Measurements from ENCODE around the gene PGAM2. TPM values are rescaled to one million over a fixed set of nuclear protein-coding genes. Genes with fewer than 3 reads are reported as not detected.
A peak's percentile ranks its signal among the peaks of the same experiment; 100 is the strongest.

Gene PGAM2
- total RNA-seq, 4 donors from 2014 or later = 3.2 to 3.9 TPM; not detected in 2

GRCh38 chr7:44081266-44081748 is 15.9 kb upstream of the PGAM2 start:
- Histone ChIP-seq H3K36me3 (peaks cover 0 to 47% of the 10 kb centered on the region in 2 donors), H3K9me3 (no peaks in the 10 kb centered on the region), H3K27me3 (no peaks in the 10 kb centered on the region), H3K4me3 (peak overlapping the region; percentile 85 to 88), H3K4me1 (peaks cover 0 to 66% (median 17%) of the 10 kb centered on the region in 3 donors), H3K27ac (peak overlapping the region in 3 of 4 donors; percentile 52 to 94 (median 88))
- WGBS, 2 donors (ENCODE audit: low coverage in 1 of 2) = 68 to 70% methylated on average over 6 to 8 of the region's 9 CpGs
- no peak for TF ChIP-seq POLR2AphosphoS5 (IDR thresholded peaks at IDR 0.05)
- TF ChIP-seq EP300 (IDR thresholded peaks at IDR 0.05) = no peak
- TF ChIP-seq, protein P1, sequence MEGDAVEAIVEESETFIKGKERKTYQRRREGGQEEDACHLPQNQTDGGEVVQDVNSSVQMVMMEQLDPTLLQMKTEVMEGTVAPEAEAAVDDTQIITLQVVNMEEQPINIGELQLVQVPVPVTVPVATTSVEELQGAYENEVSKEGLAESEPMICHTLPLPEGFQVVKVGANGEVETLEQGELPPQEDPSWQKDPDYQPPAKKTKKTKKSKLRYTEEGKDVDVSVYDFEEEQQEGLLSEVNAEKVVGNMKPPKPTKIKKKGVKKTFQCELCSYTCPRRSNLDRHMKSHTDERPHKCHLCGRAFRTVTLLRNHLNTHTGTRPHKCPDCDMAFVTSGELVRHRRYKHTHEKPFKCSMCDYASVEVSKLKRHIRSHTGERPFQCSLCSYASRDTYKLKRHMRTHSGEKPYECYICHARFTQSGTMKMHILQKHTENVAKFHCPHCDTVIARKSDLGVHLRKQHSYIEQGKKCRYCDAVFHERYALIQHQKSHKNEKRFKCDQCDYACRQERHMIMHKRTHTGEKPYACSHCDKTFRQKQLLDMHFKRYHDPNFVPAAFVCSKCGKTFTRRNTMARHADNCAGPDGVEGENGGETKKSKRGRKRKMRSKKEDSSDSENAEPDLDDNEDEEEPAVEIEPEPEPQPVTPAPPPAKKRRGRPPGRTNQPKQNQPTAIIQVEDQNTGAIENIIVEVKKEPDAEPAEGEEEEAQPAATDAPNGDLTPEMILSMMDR (IDR thresholded peaks at IDR 0.05) = no peak
- no peak for TF ChIP-seq POLR2A (IDR thresholded peaks at IDR 0.05)
- ATAC-seq = no peak

DNA sequence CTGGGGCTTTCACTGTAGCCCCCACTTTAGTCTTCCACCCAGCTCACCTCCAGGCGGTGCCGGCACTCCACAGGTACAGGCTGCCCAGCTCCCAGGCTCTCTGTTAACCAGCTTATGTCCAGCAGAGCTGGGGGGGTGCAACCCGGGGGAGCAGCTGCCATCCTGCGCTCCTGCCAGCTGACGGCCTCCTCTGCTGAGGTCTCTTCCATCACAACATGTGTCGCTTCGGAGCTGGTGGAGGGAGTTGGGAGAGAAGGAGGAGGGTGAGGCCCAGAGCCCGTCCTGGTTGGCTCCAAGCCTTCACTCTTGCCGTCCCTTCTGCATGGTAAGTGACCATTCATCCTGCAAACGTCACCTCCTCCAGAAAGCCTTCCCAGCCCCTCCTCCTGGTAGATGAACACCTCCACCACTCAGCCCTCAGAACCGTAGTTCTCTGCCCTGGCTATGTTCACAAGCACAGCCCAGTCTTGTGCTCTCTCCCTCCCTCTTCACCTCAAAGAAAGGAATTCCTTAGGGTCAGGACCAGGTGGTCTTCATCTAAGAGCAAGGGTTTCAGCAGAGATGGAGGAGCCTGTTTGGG is 15.4 kb upstream of the PGAM2 start:
- H3K36me3 ChIP-seq = peaks cover 0 to 52% of the 10 kb centered on the region in 2 donors

DNA sequence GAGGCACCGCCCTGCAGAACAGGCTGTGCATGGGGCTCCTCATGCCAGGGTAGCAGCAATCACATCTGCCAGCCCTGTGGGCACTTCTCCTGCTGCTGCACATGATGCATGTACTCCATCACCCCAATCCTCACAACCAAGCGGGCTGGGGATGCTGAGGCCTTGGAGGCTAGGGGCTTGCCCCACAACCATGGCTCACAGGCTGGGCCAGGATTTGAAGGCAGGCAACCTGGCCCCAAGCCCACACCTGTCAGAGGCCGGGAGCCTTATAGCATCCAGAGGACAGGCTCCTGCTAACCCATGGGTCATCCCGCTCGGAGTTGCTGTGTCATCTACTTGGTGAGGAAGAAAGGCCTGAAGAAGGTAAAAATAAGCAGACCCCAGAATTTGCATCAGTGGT is 14.8 kb upstream of the PGAM2 start:
- TF ChIP-seq, protein P1 (IDR thresholded peaks at IDR 0.05) = no peak
- TF ChIP-seq POLR2A (IDR thresholded peaks at IDR 0.05) = no peak
- TF ChIP-seq POLR2AphosphoS5 (IDR thresholded peaks at IDR 0.05) = no peak
- no peak for TF ChIP-seq EP300 (IDR thresholded peaks at IDR 0.05)
- Histone ChIP-seq H3K4me1 (peaks cover 0 to 66% (median 17%) of the 10 kb centered on the region in 3 donors), H3K4me3 (no peak overlapping the region), H3K36me3 (peaks cover 0 to 59% of the 10 kb centered on the region in 2 donors), H3K27ac (peak overlapping the region in 3 of 4 donors; percentile 20 to 94 (median 88)), H3K27me3 (no peaks in the 10 kb centered on the region), H3K9me3 (no peaks in the 10 kb centered on the region)
- WGBS, 2 donors (ENCODE audit: low coverage in 1 of 2) = 80 to 100% methylated on average over 1 to 2 of the region's 5 CpGs
- ATAC-seq = no peak

More for the DNA sequence above, 15.4 kb upstream of the PGAM2 start:
- peaks cover 0 to 66% (median 17%) of the 10 kb centered on the region in 3 donors for H3K4me1 ChIP-seq
- no peak overlapping the region for H3K4me3 ChIP-seq
- no peaks in the 10 kb centered on the region for H3K27me3 ChIP-seq
- H3K9me3 ChIP-seq = no peaks in the 10 kb centered on the region
- no peak for ATAC-seq
- H3K27ac ChIP-seq = peak overlapping the region in 3 of 4 donors; percentile 52 to 94 (median 88)
- TF ChIP-seq POLR2AphosphoS5 (IDR thresholded peaks at IDR 0.05) = no peak
- TF ChIP-seq EP300 (IDR thresholded peaks at IDR 0.05) = no peak
- TF ChIP-seq, protein P1 (IDR thresholded peaks at IDR 0.05) = no peak
- TF ChIP-seq POLR2A (IDR thresholded peaks at IDR 0.05) = no peak
- WGBS, 2 donors (ENCODE audit: low coverage in 1 of 2) = no CpG with 5 or more reads among the region's 11 CpGs

- Histone ChIP-seq H3K9me3 (no peaks in the 10 kb centered on the region), H3K27me3 (no peaks in the 10 kb centered on the region), H3K36me3 (peaks cover 0 to 65% of the 10 kb centered on the region in 2 donors), H3K4me1 (peaks cover 0 to 61% (median 17%) of the 10 kb centered on the region in 3 donors), H3K27ac (peak overlapping the region in 2 of 4 donors; percentile 25 to 36), H3K4me3 (no peak overlapping the region)
- no peak for ATAC-seq
- WGBS, 2 donors (ENCODE audit: low coverage in 1 of 2) = 100% methylated on average over 5 of the region's 11 CpGs; no CpG with 5 or more reads in 1 of the 2 donors
- TF ChIP-seq, protein P1 (IDR thresholded peaks at IDR 0.05) = no peak
- TF ChIP-seq POLR2AphosphoS5 (IDR thresholded peaks at IDR 0.05) (no peak), POLR2A (IDR thresholded peaks at IDR 0.05) (no peak), EP300 (IDR thresholded peaks at IDR 0.05) (no peak)
These were observed 14.1 kb upstream of the PGAM2 start for GRCh38 chr7:44079331-44080021.

All from gastroesophageal sphincter (tissue), 4 donors.